ENCODE data around the gene RCOR2.
A peak's percentile ranks its signal among the peaks of the same experiment; 100 is the strongest.
"Not testable (repeated sequence)": the region's sequence is repeated elsewhere in the genome, so short reads cannot be mapped to it uniquely, and the experiment has no call there.

The RCOR2 gene

DNA sequence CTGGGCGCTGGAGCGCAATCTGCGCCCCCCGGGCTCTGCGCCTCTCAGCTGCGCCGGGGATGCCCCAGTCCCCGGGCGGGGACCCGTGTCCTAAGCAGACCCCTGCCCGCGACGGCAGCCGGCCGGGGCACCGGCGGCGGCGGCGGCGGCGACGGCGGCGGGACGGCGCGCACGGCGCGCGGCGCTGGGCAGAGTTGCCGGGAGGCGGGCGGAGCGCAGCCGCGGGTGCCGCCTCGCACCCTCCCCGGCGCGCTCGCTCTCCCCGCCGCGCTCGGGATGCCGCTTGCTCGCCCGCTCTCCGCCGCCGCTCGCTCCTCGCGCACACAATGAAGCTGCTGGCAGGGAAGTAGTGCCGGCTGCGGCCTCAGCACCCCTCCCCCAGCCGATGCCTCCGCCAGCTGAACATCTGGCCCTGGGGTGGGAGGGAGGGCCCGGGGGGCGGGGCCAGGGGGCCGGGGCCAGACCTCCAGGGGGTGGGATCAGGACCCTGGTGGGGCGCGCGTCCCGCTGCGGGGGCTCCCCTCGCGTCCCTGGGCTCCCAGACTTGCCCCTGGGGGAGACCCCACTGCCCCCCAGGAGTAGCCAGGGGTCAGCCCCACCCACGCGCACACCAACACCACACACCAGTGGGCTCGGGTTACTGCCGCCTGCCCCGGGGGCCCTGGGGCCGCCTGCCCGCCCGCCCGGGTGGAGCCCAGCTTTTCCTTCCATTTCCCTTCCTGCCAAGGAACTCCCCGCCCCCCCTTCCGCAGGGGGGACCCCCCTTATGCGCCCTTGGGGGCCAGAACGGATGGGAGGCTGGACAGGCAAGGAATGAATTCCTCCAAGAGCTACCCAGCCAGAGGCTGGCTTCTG lies at the start of gene RCOR2:
Gene RCOR2, minus strand, starts transcription at position 328 of the 855 bp plus-strand sequence. CDS start 708 bp downstream, outside the sequence.
- no peaks in the 10 kb centered on the region for H3K36me3 Mint-ChIP-seq
- no peaks in the 10 kb centered on the region for H3K9me3 Mint-ChIP-seq (ENCODE audit: low read depth)

DNA sequence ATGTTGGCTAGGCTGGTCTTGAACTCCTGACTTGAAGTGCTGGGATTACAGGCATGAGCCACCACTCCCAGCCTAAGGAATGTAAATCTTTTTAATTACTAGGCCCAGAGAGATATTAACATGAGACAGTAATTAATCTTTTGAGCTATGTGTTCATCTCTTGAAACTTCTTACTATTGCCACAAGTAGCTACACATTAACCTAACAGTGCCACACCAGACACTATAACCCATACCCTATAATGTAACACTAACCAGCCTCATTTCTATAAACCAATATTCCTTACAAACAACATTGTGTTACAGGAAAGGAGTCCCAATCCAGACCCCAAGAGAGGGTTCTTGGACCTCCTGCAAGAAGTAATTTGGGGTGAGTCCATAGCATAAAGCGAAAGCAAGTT lies 49.5 kb upstream of the RCOR2 start:
- Mint-ChIP-seq H3K36me3 (no peaks in the 10 kb centered on the region), H3K4me3 (no peak overlapping the region), H3K9me3 (ENCODE audit: low read depth) (no peaks in the 10 kb centered on the region), H3K27me3 (no peaks in the 10 kb centered on the region), H3K27ac (no peak overlapping the region), H3K4me1 (ENCODE audit: low read depth) (peaks cover 3% of the 10 kb centered on the region)

More for the DNA sequence above, at the start of gene RCOR2:
- Mint-ChIP-seq H3K4me3 (peak within 1 kb of the TSS; percentile 83), H3K27me3 (no peaks in the 10 kb centered on the region), H3K4me1 (ENCODE audit: low read depth) (peaks cover 13% of the 10 kb centered on the region), H3K27ac (no peak within 1 kb of the TSS)

DNA sequence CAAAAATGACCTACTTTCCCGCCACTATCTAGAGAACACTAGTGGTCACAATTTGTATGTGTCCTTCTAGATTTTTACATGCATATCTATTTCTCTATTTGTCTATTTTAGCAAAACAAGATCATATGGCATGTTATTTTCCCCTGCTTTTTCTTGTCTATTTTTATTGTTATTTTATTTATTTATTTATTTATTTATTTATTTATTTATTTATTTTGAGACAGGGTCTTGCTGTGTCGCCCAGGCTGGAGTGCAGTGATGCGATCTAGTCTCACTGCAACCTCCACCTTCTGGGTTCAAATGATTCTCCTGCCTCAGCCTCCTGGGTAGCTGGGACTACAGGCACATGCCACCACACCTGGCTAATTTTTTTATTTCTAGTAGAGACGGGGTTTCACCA lies 46.9 kb upstream of the RCOR2 start:
- H3K27ac Mint-ChIP-seq; H3K36me3 Mint-ChIP-seq; H3K27me3 Mint-ChIP-seq; H3K4me3 Mint-ChIP-seq; H3K9me3 Mint-ChIP-seq (ENCODE audit: low read depth); H3K4me1 Mint-ChIP-seq (ENCODE audit: low read depth): not testable (repeated sequence)

DNA sequence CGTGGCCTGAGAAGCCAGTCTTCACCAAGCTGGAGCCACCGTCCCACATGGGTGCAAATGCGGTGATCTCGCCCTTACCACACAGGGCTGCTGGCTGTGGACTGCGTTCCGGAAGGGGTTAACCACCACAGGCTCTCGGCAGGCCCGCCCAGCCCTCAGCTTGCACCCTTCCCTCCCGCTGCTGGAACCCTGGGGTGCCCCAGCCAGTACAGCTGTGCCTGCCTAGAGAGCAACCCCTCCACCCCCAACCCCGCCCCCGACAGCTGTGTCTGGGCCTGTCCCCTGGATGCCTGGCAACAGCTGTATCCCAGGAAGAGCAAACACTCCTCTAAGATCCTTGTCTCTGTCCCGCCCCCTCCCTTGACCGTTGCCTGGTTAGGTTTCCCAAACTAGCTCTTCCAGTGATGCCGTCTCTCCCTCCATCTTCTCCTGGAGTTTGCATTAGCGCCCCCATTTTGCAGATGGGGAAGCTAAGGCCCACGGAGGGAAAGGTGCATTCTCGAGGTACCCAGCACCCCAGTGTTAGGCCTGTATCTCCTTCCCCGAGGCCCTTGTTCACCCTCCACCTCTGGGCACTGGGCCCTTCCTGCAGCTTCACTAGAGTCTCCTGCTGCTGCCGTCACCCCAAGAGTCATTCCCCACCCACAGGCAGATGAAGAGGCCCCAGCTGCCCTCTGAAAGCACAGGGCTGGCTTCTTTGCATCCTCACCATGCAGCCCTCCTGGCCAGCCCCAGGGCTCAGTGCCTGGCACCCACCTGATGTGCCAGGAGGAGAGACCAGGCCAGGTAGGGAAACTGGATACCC lies 44.8 kb upstream of the RCOR2 start:
- no peak overlapping the region for H3K4me3 Mint-ChIP-seq
- H3K9me3 Mint-ChIP-seq (ENCODE audit: low read depth): no peaks in the 10 kb centered on the region
- no peaks in the 10 kb centered on the region for H3K27me3 Mint-ChIP-seq
- H3K36me3 Mint-ChIP-seq: no peaks in the 10 kb centered on the region
- H3K4me1 Mint-ChIP-seq (ENCODE audit: low read depth): peaks cover 9% of the 10 kb centered on the region
- peak overlapping the region; percentile 28 for H3K27ac Mint-ChIP-seq

DNA sequence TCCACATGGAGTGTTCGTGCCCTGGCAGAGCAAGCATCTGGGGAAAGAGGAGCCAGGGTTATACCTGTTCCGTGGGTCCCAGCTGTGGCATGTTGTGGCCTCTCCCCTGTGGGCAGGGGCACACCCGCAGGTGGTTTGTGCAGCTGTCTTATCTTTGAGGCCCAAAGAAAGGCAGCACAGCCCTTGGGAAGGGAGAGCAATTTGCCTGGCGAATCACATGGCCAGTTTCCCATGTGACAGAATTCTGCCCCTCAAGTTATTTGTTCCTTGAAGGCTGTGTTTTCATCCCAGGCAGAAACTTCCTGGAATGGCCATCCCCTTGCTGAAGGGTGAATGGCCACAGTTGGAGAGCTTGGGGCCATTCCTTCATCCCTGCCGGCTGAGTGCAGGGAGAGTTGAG lies 41.0 kb upstream of the RCOR2 start:
- Mint-ChIP-seq H3K4me3 (no peak overlapping the region), H3K4me1 (ENCODE audit: low read depth) (peaks cover 14% of the 10 kb centered on the region), H3K9me3 (ENCODE audit: low read depth) (no peaks in the 10 kb centered on the region), H3K27ac (no peak overlapping the region), H3K27me3 (no peaks in the 10 kb centered on the region), H3K36me3 (no peaks in the 10 kb centered on the region)

DNA sequence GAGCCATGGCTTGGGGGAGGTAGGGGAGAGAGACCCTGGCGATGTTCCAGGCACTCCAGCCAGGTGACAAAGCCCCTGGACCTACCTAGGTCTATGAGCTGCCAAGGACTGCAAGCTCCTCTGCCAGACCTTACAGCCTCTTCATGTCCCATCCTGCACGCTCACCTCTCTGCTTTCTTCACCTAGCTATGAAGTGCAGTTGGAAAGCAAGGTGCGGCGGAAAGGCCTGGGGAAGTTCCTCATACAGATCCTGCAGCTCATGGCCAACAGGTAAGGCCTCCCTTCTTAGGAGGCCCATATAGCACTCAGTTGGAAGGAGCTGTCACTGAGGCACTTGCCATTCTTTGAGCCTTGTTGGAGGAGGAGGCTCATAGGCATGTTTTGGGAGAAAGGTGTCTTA lies 35.6 kb upstream of the RCOR2 start:
- H3K9me3 Mint-ChIP-seq (ENCODE audit: low read depth): no peaks in the 10 kb centered on the region
- no peak overlapping the region for H3K27ac Mint-ChIP-seq
- H3K36me3 Mint-ChIP-seq: no peaks in the 10 kb centered on the region
- H3K27me3 Mint-ChIP-seq: no peaks in the 10 kb centered on the region
- H3K4me1 Mint-ChIP-seq (ENCODE audit: low read depth): peaks cover 25% of the 10 kb centered on the region
- peak overlapping the region; percentile 48 for H3K4me3 Mint-ChIP-seq

DNA sequence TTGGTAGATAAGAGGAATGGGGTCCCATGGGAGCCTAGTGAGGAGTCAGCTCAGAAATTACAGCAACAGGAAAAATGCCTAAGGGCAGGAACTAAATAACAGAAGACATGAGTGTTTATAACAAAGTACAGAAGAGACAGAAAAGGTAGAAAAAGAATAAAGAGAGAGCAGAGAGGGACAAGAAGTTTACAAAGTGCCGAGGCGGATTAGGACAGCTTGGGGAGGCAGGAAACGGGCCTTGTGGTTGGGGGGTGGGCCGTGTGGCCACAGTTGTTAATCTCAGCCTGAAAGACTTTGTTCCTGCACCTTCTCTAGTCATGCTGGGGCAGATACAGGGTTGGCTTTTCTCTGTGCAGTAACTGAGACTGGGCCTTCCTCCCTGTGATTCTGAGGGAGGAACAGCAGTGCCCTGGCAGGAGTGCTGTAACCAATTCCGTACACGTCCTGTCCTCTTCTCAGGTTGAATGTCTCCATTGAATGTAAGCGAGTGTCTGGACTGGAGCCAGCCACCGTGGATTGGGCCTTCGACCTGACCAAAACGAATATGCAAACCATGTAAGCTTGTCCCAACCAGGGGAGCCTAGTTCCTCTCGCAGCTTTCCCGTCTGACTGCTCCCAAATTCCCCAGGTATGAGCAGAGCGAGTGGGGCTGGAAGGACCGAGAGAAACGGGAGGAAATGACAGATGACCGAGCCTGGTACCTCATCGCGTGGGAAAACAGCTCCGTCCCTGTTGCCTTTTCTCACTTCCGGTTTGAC lies 35.0 kb upstream of the RCOR2 start:
- Mint-ChIP-seq H3K27me3 (no peaks in the 10 kb centered on the region), H3K27ac (peak overlapping the region; percentile 76), H3K36me3 (no peaks in the 10 kb centered on the region), H3K9me3 (ENCODE audit: low read depth) (no peaks in the 10 kb centered on the region), H3K4me1 (ENCODE audit: low read depth) (peaks cover 25% of the 10 kb centered on the region), H3K4me3 (peak overlapping the region; percentile 48)

DNA sequence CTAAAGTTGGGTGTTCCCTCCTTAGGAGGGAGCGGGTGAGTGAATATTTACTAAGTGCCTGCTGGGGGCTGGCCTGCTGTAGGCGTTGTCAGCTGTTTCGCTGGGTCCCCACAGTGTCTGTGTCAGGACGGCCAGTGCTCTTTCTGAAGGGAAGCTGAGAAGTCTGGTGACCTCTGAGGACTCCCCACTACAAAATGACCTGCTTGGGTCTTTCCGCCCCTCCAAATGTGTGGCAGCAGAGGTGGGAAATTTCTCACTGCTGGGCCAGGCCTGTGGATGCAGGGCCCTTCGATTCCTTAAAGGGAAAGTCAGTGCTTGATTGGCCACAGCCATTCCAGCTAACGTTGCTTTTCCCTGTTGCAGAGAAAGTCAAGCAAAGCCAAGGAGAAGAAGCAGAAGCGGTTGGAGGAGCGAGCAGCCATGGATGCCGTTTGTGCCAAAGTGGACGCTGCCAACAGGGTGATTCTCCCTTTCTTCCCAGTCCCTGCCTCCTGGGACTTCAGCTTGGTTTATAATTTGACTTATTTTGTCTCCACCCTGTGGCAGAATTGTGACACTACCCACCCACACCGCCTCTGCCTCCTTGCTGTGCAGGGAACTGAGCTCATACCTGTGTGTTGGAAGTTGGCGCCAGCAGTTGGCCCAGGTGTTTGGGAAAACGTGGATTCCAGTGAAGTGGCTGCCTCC lies 28.7 kb upstream of the RCOR2 start:
- no peak overlapping the region for H3K27ac Mint-ChIP-seq
- no peaks in the 10 kb centered on the region for H3K36me3 Mint-ChIP-seq
- no peak overlapping the region for H3K4me3 Mint-ChIP-seq
- no peaks in the 10 kb centered on the region for H3K27me3 Mint-ChIP-seq
- no peaks in the 10 kb centered on the region for H3K9me3 Mint-ChIP-seq (ENCODE audit: low read depth)
- peaks cover 12% of the 10 kb centered on the region for H3K4me1 Mint-ChIP-seq (ENCODE audit: low read depth)

DNA sequence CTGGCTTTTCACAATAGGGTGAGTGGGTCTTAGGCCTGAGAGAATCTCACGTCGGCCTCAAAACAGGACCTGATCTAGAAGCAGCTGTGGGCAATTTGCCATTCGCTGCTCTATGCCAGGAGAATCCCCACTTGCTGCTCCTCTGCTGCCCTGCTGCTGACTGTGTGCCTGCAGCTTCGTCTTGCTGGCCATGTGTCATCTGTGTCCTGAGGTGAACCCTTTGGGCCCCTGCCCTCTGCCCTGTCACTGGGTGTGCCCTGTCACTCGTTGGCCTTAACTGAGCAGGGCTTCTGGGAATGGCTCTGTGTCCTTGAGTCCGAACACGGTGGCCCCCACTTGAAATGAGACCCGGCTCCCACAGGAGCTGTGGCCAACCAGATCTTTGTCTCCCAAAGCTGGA lies 28.0 kb upstream of the RCOR2 start:
- no peaks in the 10 kb centered on the region for H3K27me3 Mint-ChIP-seq
- H3K4me1 Mint-ChIP-seq (ENCODE audit: low read depth): peaks cover 16% of the 10 kb centered on the region
- no peaks in the 10 kb centered on the region for H3K36me3 Mint-ChIP-seq
- H3K4me3 Mint-ChIP-seq: no peak overlapping the region
- H3K27ac Mint-ChIP-seq: no peak overlapping the region
- H3K9me3 Mint-ChIP-seq (ENCODE audit: low read depth): no peaks in the 10 kb centered on the region

DNA sequence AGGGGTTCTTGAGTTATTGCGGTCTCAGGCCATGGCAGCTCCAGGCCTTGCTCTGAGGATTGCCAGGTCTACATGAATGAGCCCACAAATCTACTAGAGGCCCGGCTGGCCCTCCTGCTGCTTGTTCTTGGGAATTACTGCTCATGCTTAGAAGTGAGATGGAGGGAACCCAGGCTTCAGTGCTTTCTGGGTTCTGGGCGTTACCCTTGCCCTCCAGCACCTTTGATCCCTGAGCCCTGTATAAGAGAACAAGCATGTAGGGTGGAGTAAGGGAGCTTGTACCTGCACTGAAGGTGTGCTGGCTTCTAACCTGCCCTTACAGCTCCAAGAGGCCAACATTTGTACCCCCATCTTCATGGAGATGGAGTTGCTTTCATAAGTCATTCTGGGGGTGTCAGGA lies 25.8 kb upstream of the RCOR2 start:
- Mint-ChIP-seq H3K27me3 (no peaks in the 10 kb centered on the region), H3K36me3 (no peaks in the 10 kb centered on the region), H3K4me1 (ENCODE audit: low read depth) (peaks cover 24% of the 10 kb centered on the region), H3K9me3 (ENCODE audit: low read depth) (no peaks in the 10 kb centered on the region), H3K27ac (no peak overlapping the region), H3K4me3 (no peak overlapping the region)

DNA sequence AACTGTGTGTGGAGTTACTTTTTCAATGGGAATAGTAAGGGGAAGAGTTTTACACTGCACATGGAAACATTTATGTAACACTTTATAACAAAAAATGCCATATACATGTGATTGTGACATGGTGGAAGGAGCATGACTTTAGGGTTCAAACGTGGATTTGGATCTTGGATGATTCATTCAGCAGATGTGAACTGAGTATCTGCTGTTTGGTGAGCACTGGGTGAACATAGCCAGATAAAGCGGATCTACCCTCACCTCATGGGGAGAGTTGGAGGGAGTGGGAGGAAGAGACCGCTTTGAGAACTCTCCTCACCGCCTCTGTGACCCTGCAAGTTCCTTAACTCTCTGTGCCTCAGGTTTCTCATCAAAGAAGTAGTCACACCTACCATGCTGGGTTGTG lies 24.9 kb upstream of the RCOR2 start:
- no peaks in the 10 kb centered on the region for H3K36me3 Mint-ChIP-seq
- H3K27ac Mint-ChIP-seq: no peak overlapping the region
- H3K4me3 Mint-ChIP-seq: no peak overlapping the region
- peaks cover 26% of the 10 kb centered on the region for H3K4me1 Mint-ChIP-seq (ENCODE audit: low read depth)
- no peaks in the 10 kb centered on the region for H3K9me3 Mint-ChIP-seq (ENCODE audit: low read depth)
- H3K27me3 Mint-ChIP-seq: no peaks in the 10 kb centered on the region

DNA sequence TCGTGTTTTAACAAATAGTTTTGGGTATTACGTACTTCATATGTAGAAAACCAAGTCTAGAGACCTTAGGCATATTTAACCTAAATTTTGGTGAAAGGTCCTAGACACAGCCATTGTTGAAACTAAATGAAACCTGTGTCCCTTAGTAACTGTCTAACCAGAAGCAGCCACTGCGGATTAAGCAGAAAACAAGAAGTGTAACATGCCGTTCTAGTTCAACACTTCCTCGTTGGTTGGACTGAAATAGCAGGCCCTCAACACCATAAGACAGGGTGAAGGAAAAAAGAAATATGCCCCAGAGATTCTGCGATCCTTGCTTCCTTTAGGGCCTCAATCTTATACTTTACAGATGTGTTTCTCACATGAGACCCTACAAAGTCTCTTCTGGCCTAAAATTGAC lies 23.8 kb upstream of the RCOR2 start:
- H3K4me3 Mint-ChIP-seq: peak overlapping the region; percentile 90
- no peaks in the 10 kb centered on the region for H3K27me3 Mint-ChIP-seq
- no peaks in the 10 kb centered on the region for H3K36me3 Mint-ChIP-seq
- H3K4me1 Mint-ChIP-seq (ENCODE audit: low read depth): peaks cover 26% of the 10 kb centered on the region
- no peak overlapping the region for H3K27ac Mint-ChIP-seq
- no peaks in the 10 kb centered on the region for H3K9me3 Mint-ChIP-seq (ENCODE audit: low read depth)

DNA sequence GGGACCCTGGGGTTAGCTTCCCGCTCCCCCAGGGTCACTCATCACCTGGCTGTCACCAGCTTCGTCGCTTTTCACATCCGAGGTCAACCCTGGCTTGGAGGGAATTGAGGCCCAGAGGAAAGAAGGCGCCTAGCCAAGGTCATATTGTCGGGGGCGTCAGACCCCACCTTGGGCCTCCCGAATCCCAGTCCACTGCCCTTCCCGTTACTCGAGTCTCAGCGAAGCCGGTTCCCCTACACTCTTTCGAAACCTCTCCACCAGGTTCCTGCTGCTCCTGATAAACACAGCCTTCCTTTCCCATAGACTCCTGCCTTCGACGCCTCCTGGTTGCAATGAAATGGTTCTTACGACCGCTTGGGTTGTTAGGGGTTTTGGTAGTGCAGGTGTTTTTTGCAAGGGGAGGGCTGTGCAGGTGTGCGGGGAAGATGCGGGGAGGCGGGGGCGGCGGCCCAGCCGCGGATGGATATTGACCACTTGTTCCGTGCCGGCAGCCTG lies 22.5 kb upstream of the RCOR2 start:
- Mint-ChIP-seq H3K9me3 (ENCODE audit: low read depth) (no peaks in the 10 kb centered on the region), H3K36me3 (no peaks in the 10 kb centered on the region), H3K4me1 (ENCODE audit: low read depth) (peaks cover 26% of the 10 kb centered on the region), H3K27ac (peak overlapping the region; percentile 54), H3K27me3 (no peaks in the 10 kb centered on the region), H3K4me3 (peak overlapping the region; percentile 90)

Measured in activated naive CD8-positive, alpha-beta T cell (primary cell).